GM19193 (cell line): ENCODE results near the gene TMEM170A.
A peak's percentile ranks its signal among the peaks of the same experiment; 100 is the strongest.

Source experiments
- POLR2A ChIP-seq: IDR thresholded peaks from 4 replicates; pipeline ENCODE4 v1.6.1; 2011; ENCODE audit not compliant: insufficient read depth, insufficient read length; ENCODE audit errors: extremely low read depth

TMEM170A gene

GRCh38 chr16:75462806-75463205 lies 1.7 kb downstream of the TMEM170A start:
- no peak for TF ChIP-seq POLR2A

DNA sequence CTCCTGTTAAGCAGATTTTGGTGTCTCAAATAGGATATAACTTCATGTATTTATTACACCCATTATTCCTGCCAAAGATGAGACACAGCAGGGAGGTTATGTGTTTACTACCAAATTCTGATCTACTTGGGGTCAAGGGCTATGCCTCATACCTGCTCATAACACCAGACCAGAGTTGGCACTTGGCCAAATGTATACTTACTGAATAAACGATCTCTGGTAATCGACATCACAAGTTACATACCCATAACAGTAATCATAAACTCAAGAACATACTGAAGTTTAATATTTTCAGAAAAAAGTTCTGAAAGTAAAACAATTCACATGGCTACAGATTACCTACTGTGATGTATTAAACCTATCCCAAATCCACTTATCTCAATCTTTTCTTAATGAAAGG lies 2.9 kb downstream of the TMEM170A start:
- TF ChIP-seq POLR2A: no peak

- TF ChIP-seq POLR2A: no peak
Measured at GRCh38 chr16:75460446-75460845, 4.0 kb downstream of the TMEM170A start.

GRCh38 chr16:75459691-75460090 lies 4.8 kb downstream of the TMEM170A start:
- no peak for TF ChIP-seq POLR2A

DNA sequence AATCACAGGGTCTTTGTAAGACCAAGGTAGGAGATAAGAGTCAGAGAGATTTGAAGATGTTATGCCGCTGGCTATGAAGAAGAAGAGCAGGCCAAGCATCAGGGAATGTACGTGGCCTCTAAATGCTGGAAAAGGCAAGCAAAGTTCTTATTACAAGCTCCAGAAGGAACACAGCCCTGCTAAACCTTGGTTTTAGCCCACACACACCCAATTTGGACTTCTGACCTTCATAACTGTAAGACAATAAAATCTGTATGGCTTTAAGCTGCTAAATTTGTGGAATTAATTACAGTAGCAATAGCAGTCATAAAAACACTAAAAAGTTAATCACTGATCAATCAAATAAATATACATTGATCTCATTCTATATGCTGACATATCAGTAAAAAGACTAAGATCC lies 6.0 kb downstream of the TMEM170A start:
- no peak for TF ChIP-seq POLR2A

GRCh38 chr16:75458029-75458428 lies 6.5 kb downstream of the TMEM170A start:
- no peak for TF ChIP-seq POLR2A

- no peak for TF ChIP-seq POLR2A
Measured at GRCh38 chr16:75457485-75458021, 6.9 kb downstream of the TMEM170A start.

DNA sequence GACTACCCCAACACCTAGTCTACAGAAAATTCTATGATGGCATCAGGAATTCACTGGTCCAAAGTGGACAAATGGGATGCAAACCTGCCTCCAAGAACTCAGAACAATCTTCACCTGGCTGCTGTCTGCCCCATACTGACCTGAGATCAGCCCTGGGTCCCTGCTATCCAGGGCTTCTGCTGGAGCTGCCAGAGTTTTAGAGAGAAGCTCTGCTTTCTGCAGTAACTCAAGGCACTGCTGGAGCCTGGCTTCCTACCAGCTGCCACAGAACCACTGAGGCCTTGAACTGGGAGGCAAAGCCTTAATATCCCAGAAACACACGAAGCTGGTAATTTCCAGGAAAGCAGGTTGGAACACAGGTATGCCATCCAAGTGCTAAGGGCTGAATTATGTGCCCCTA lies 7.5 kb downstream of the TMEM170A start:
- no peak for TF ChIP-seq POLR2A

- no peak for TF ChIP-seq POLR2A
Measured at GRCh38 chr16:75455677-75456076, 8.8 kb downstream of the TMEM170A start.

DNA sequence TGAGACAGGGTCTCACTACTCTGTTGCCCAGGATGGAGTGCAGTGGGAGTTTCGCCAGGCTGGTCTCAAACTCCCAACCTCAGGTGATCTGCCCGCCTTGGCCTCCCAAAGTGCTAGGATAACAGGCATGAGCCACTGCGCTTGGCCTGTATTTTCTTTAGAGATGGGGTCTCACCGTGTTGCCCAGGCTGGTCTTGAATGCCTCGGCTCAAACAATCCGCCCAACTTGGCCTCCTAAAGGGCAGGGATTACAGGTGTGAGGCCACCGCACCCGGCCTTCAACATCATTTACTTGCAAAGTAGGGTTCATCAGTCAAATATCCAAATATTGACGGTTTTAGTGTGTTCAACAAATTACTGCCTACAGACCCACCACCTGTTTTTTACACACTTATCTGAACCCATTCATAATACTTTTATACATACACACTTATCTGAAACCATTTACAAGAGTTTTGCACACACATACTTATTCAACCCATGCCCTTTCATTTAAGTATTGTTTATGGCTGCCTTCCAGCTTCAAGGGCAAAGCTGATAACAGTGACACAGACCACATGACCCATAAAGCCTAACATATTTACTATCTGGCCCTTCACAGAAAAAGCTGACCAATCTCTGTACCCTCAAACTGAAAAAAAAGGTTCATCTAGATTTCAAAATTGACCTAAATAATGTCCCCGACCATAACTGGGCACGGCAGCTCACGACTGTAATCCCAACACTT lies 11.9 kb downstream of the TMEM170A start:
- TF ChIP-seq POLR2A: no peak

GRCh38 chr16:75446416-75446815 lies 18.1 kb downstream of the TMEM170A start:
- TF ChIP-seq POLR2A: no peak

DNA sequence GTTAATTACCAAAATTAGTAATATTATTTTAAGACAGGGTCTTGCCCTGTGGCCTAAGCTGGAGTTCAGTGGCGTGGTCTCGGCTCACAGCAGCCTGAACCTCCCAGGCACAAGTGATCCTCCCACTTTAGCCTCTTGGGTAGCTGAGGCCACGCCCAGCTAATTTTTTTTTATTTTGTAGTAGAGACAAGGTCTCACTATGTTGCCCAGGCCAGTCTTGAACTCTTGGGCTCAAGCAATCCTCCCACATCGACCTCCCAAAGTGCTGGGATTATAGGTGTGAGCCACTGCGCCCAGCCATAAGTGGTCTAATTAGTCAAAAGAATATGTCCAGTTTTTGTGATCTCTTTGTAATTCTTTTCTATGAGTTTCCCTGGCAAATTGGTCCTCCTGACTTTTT lies 19.2 kb downstream of the TMEM170A start:
- TF ChIP-seq POLR2A: no peak

DNA sequence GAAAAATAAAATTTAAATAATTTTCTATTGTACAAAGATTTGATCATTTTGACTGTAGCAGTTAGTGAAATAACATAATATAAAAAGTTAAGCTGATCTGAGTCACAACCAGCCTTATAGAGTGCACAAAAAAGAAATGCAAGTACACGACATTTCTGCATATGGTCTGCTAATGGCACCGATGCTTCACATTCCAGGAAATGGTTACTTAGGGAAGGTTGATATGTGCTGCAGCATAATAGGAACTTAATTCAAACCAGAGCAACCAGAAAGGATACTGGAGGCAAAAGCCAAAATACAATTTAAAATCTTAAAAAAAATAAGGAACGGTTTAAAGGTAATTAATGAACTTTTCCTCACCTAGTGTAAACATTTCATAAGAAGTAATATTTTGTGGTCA lies 21.2 kb downstream of the TMEM170A start:
- no peak for TF ChIP-seq POLR2A

DNA sequence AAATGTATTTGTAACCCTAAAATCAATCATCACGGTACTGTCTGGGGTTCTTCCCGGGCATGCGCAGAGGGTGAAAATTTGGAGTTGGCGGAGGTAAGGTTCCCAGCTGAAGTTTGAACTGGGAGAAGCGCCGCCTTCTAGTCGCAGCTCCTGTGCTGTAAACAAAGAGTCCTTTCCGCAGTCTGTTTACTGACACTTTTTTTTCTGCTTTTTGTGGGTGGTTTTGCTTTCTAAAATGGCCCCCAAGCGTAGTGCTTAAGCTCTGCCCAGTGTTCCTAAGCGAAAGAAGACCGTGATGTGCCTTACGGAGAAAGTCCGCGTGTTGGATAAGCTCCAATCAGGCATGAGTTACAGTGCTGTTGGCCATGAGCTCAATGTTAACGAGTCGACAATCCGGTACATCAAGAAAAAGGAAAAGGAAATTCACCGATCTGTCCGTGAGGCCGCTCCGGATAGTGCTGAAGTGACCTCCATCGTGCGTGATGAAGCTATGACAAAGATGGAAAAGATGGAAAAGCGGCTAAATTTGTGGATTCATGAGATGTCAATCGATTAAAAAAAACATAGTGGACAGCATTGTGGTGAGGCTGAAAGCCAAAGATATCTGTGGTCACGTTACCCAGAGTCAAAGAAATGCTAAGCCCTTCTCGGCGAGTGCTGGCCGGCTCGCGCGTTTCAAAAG lies 30.6 kb downstream of the TMEM170A start:
- peak; percentile 9 for TF ChIP-seq POLR2A

GRCh38 chr16:75432828-75433731 lies 31.4 kb downstream of the TMEM170A start, which contains the start of gene CFDP1:
CFDP1 (minus strand) TSS chr16:75433503; CDS start chr16:75433352, 151 bp downstream.
- peak; percentile 84 for TF ChIP-seq POLR2A
